HepG2 (cell line): ENCODE measurements around the gene MTFR1L. TPM values are rescaled to one million over a fixed set of nuclear protein-coding genes. Genes with fewer than 3 reads are reported as not detected.

Source experiments
- ATAC-seq: fragments of 200-7000 bp; cut with Tn5 transposase; 3 replicates; pipeline ENCODE4 v1.9.1; 2020; ENCODE audit warnings: mild to moderate bottlenecking, moderate library complexity
- BruUV-seq: library from RNA; stranded (reverse); fragments of 400-500 nt; replicated peaks from 2 replicates; lab custom pipeline; 2021; lab: Mats Ljungman, UMichigan
- CTCF ChIA-PET: fragments of 300-600 bp; formaldehyde crosslinking; extraction: SDS; loops from one replicate; lab custom pipeline; 2021; ENCODE audit warnings: low total read pairs, inconsistent platforms, low intra/inter-chr PET ratio; lab: Yijun Ruan, JAX
- POLR2A ChIA-PET: fragments of 350-600 bp; sonication (Branson Sonifier 250); formaldehyde crosslinking; loops from one replicate; lab custom pipeline; 2020; ENCODE audit warnings: antibody characterized with exemption, inconsistent platforms; lab: Yijun Ruan, JAX
- DNase-seq: peaks from one replicate; pipeline ENCODE4 v3.0.0-alpha.2; 2015; ENCODE audit warnings: low spot score
- FAIRE-seq: peaks from 3 replicates; lab custom pipeline; 2011; peaks lifted over from hg19 to GRCh38; lab: Jason Lieb, UNC
- H2AFZ ChIP-seq: one replicate; pipeline ENCODE4 v1.6.1; 2011; ENCODE audit warnings: low read length, inconsistent platforms
- H3K27ac ChIP-seq: fragments of 300-600 bp; 3 replicates; pipeline ENCODE4 v1.8.0; 2011; ENCODE audit warnings: mixed run types, mild to moderate bottlenecking, mixed read lengths, low read length, inconsistent platforms; ENCODE audit not compliant: insufficient read depth; ENCODE audit errors: extremely low read length
- H3K27me3 ChIP-seq, 2 experiments: fragments of 200-600 bp in 1 of 2; 2 replicates in 1 of 2; 3 replicates in 1 of 2; pipeline versions ENCODE4 v1.6.0 to v1.8.0; 2011; ENCODE audit warnings: low read length in 2 of 2, mild to moderate bottlenecking in 2 of 2, moderate library complexity in 2 of 2, inconsistent platforms in 1 of 2; ENCODE audit not compliant: insufficient read depth in 2 of 2, control insufficient read depth in 1 of 2
- H3K36me3 ChIP-seq, 2 experiments: fragments of 200-600 bp in 1 of 2; replicated peaks in 1 of 2; 2 replicates in 1 of 2; 3 replicates in 1 of 2; pipeline versions ENCODE4 v1.5.1 to v1.8.0; 2011; ENCODE audit warnings: low read length in 2 of 2, inconsistent platforms in 1 of 2; ENCODE audit not compliant: insufficient read depth in 2 of 2, control insufficient read depth in 1 of 2
- H3K4me1 ChIP-seq: 2 replicates; pipeline ENCODE4 v1.5.1; 2012; ENCODE audit warnings: low read length, inconsistent platforms; ENCODE audit not compliant: insufficient read depth
- H3K4me2 ChIP-seq: 2 replicates; pipeline ENCODE4 v1.6.0; 2011; ENCODE audit warnings: low read depth, low read length, inconsistent platforms
- H3K4me3 ChIP-seq, 3 experiments: fragments of 200-600 bp in 1 of 3; sonication (generic), shearing (Covaris generic) in 1 of 3; replicated peaks in 1 of 3; 2 replicates each; pipeline ENCODE4 v1.5.1; 2011 to 2016; ENCODE audit warnings: low read length in 3 of 3, inconsistent platforms in 2 of 3, low read depth in 2 of 3, mild to moderate bottlenecking in 2 of 3, control low read depth in 1 of 3, mixed read lengths in 1 of 3; ENCODE audit not compliant: insufficient read depth in 1 of 3
- H3K79me2 ChIP-seq: one replicate; pipeline ENCODE4 v1.6.1; 2011; ENCODE audit warnings: low read length, inconsistent platforms; ENCODE audit not compliant: insufficient read depth
- H3K9ac ChIP-seq: 2 replicates; pipeline ENCODE4 v1.6.0; 2011; ENCODE audit warnings: mild to moderate bottlenecking, low read depth, low read length, inconsistent platforms; ENCODE audit not compliant: insufficient read depth
- H3K9me3 ChIP-seq: 2 replicates; pipeline ENCODE4 v1.5.1; 2012; ENCODE audit warnings: mild to moderate bottlenecking, low read length
- H4K20me1 ChIP-seq: 2 replicates; pipeline ENCODE4 v1.6.0; 2011; ENCODE audit warnings: inconsistent platforms, mild to moderate bottlenecking, low read length, moderate library complexity; ENCODE audit not compliant: insufficient read depth
- CBFB ChIP-seq: sonication (generic); formaldehyde crosslinking; IDR thresholded peaks from 2 replicates; pipeline ENCODE4 v1.4.0; 2020; ENCODE audit warnings: missing genetic modification reagents
- MAF1 ChIP-seq: sonication (generic); formaldehyde crosslinking; IDR thresholded peaks from 2 replicates; pipeline ENCODE4 v1.5.0; 2020; ENCODE audit warnings: missing genetic modification reagents, borderline replicate concordance
- MEIS2 ChIP-seq: sonication (generic); formaldehyde crosslinking; IDR thresholded peaks from 2 replicates; pipeline ENCODE4 v1.9.0; 2021; ENCODE audit warnings: mild to moderate bottlenecking, missing genetic modification reagents
- NR2F1 ChIP-seq, 2 experiments: fragments of 450-650 bp in 1 of 2; formaldehyde crosslinking in 1 of 2; IDR thresholded peaks; 2 replicates each; pipeline versions ENCODE4 v1.5.0 to v1.6.1; 2016 to 2020; ENCODE audit warnings: mild to moderate bottlenecking in 1 of 2, missing compliant biosample characterization in 1 of 2, missing genetic modification reagents in 1 of 2, moderate library complexity in 1 of 2
- PRMT3 ChIP-seq: sonication (generic); formaldehyde crosslinking; IDR thresholded peaks from 2 replicates; pipeline ENCODE4 v1.8.1; 2022; ENCODE audit warnings: low read depth, mild to moderate bottlenecking, moderate library complexity, missing genetic modification reagents, borderline replicate concordance
- SMAD1 ChIP-seq: sonication (generic); formaldehyde crosslinking; IDR thresholded peaks from 2 replicates; pipeline ENCODE4 v1.4.0; 2020; ENCODE audit warnings: missing genetic modification reagents, low read depth, mild to moderate bottlenecking, borderline replicate concordance
- ZBTB44 ChIP-seq: sonication (generic); formaldehyde crosslinking; IDR thresholded peaks from 2 replicates; pipeline ENCODE4 v1.4.0; 2020; ENCODE audit warnings: missing genetic modification reagents
- ZNF253 ChIP-seq: sonication (generic); formaldehyde crosslinking; IDR thresholded peaks from 2 replicates; pipeline ENCODE4 v1.8.0; 2022; ENCODE audit warnings: mild to moderate bottlenecking, missing genetic modification reagents, borderline replicate concordance
- ZNF430 ChIP-seq: sonication (generic); formaldehyde crosslinking; IDR thresholded peaks from 2 replicates; pipeline ENCODE4 v1.9.0; 2021; ENCODE audit warnings: mild to moderate bottlenecking, missing genetic modification reagents
- WGBS: methylation state at CpG from one replicate; pipeline ENCODE4 v1.1.6; 2017; ENCODE audit warnings: low lambda C conversion rate; 5-methylcytosine and 5-hydroxymethylcytosine counted together
- in situ Hi-C: cut with HindIII; loops from 2 replicates; pipeline ENCODE4 v1.10.0; 2017; ENCODE audit warnings: low pct_unique_long_range_greater_than_20kb; ENCODE audit not compliant: extremely low pct_ligation_motif_present
- intact Hi-C: fragments of 100-400 bp; cut with micrococcal nuclease; formaldehyde crosslinking; loops from one replicate; pipeline ENCODE4 v1.10.0; 2022; ENCODE audit not compliant: unreplicated experiment
- polyA plus RNA-seq, 8 experiments: library from polyadenylated mRNA; depleted of rRNA in 3 of 8; stranded (reverse) in 7 of 8; unstranded in 1 of 8; fragments of >200 nt; fragmentation: Illumina TruSeq in 4 of 8; extraction: Trizol in 4 of 8; gene quantifications; 2 replicates each; pipeline versions ENCODE4 v1.2.1 to v1.2.3, GENCODE V29; 2011 to 2016; ENCODE audit warnings: low read depth in 4 of 8, missing spikeins in 1 of 8, mixed read lengths in 1 of 8; ENCODE audit not compliant: insufficient read depth in 1 of 8
- total RNA-seq, 5 experiments: library from RNA; depleted of rRNA; stranded (reverse); fragments of >200 nt; fragmentation: Illumina TruSeq; extraction: Trizol; gene quantifications; 2 replicates each; pipeline ENCODE4 v1.2.3, GENCODE V29; 2016; ENCODE audit warnings: low read depth in 1 of 5

Gene MTFR1L
- total and polyA plus RNA-seq, 2 of the 13 experiments (the other 11 are each of a cell fraction or from before 2014, with no cell fraction given), result 38.0 to 55.7 TPM

GRCh38 chr1:25806418-25806817 lies 13.3 kb upstream of the MTFR1L start:
- ATAC-seq, result no peak
- POLR2A ChIA-PET, result no interaction called here
- in situ Hi-C loops, result loop anchor here (25.0 kb wide), 1 partner anchor 194 kb away; the partner anchor contains the start of gene MAN1C1

More at GRCh38 chr1:25806418-25806817, 13.3 kb upstream of the MTFR1L start:
- Histone ChIP-seq H3K4me1 (no peaks in the 10 kb centered on the region), H3K27me3 (no peaks in the 10 kb centered on the region), H4K20me1 (no peaks in the 10 kb centered on the region), H3K79me2 (no peaks in the 10 kb centered on the region), H2AFZ (no peak overlapping the region), H3K4me3 (no peak overlapping the region), H3K9me3 (no peaks in the 10 kb centered on the region), H3K36me3 (no peaks in the 10 kb centered on the region), H3K27ac (no peak overlapping the region), H3K4me2 (no peak overlapping the region), H3K9ac (no peak overlapping the region)
- WGBS, result 96% methylated on average over 3 of the region's 4 CpGs
- CTCF ChIA-PET, result no interaction called here
- intact Hi-C loops, result no loop called here
- BruUV-seq, result no TSS peak
- no peak for DNase-seq
- TF ChIP-seq ZNF253 (CRISPR knock-in tag) (no peak), SMAD1 (CRISPR knock-in tag) (no peak), MEIS2 (no peak), ZBTB44 (no peak), NR2F1 (CRISPR knock-in tag; IDR thresholded peaks at IDR 0.05) (no peak), PRMT3 (CRISPR knock-in tag) (no peak), ZNF430 (no peak), CBFB (no peak), MAF1 (CRISPR knock-in tag) (no peak)
- FAIRE-seq, result no peak
